Measurements from ENCODE around the gene ANKH.

The ANKH gene

DNA sequence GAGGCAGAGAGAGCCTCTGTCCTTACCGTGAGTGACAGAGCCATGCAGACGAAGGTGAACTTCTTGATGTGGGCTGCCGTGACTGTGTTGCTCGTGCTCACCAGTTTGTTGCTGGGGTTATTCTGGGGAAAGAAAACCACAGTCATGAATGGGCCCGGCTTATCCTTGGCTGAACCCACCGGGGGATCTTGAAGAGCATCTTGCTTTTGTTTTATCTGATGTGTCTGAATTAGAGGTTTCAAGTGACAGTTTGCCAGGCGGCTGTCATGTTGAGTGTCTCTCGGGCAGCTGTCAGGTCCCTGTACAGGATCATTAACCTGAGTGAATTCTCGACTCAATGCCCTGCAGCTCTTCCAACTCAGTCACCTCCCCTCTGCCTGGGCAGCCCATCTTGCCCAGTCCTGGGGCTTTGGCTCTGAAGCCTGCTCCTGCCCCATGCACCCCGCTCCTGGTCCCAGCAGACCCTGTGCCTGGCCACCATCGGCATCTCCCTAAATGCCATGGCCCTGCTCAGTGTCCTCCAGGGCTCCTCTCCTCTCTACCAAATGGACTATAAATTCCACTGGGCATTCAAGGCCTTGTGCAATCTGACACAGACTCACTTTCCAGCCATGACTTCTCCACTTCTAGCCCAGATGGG lies 129.7 kb downstream of the ANKH start:
- TF ChIP-seq CEBPB (IDR thresholded peaks at IDR 0.05), result no peak
- TF ChIP-seq, protein P1, sequence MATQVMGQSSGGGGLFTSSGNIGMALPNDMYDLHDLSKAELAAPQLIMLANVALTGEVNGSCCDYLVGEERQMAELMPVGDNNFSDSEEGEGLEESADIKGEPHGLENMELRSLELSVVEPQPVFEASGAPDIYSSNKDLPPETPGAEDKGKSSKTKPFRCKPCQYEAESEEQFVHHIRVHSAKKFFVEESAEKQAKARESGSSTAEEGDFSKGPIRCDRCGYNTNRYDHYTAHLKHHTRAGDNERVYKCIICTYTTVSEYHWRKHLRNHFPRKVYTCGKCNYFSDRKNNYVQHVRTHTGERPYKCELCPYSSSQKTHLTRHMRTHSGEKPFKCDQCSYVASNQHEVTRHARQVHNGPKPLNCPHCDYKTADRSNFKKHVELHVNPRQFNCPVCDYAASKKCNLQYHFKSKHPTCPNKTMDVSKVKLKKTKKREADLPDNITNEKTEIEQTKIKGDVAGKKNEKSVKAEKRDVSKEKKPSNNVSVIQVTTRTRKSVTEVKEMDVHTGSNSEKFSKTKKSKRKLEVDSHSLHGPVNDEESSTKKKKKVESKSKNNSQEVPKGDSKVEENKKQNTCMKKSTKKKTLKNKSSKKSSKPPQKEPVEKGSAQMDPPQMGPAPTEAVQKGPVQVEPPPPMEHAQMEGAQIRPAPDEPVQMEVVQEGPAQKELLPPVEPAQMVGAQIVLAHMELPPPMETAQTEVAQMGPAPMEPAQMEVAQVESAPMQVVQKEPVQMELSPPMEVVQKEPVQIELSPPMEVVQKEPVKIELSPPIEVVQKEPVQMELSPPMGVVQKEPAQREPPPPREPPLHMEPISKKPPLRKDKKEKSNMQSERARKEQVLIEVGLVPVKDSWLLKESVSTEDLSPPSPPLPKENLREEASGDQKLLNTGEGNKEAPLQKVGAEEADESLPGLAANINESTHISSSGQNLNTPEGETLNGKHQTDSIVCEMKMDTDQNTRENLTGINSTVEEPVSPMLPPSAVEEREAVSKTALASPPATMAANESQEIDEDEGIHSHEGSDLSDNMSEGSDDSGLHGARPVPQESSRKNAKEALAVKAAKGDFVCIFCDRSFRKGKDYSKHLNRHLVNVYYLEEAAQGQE (IDR thresholded peaks at IDR 0.05; ENCODE audit: low read depth), result no peak
- TF ChIP-seq EP300 (IDR thresholded peaks at IDR 0.05; ENCODE audit: borderline replicate concordance), result no peak
- TF ChIP-seq, protein P2, sequence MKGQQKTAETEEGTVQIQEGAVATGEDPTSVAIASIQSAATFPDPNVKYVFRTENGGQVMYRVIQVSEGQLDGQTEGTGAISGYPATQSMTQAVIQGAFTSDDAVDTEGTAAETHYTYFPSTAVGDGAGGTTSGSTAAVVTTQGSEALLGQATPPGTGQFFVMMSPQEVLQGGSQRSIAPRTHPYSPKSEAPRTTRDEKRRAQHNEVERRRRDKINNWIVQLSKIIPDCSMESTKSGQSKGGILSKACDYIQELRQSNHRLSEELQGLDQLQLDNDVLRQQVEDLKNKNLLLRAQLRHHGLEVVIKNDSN (IDR thresholded peaks at IDR 0.05), result no peak
- no peak for TF ChIP-seq ZBTB7A (IDR thresholded peaks at IDR 0.05; ENCODE audit: low read depth)
- TF ChIP-seq TAF1 (IDR thresholded peaks at IDR 0.05; ENCODE audit: low read depth), result no peak
- TF ChIP-seq, protein P3, sequence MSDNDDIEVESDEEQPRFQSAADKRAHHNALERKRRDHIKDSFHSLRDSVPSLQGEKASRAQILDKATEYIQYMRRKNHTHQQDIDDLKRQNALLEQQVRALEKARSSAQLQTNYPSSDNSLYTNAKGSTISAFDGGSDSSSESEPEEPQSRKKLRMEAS (IDR thresholded peaks at IDR 0.05), result no peak
- TF ChIP-seq TCF12 (IDR thresholded peaks at IDR 0.05; ENCODE audit: low read depth), result no peak
- TF ChIP-seq EGR1 (IDR thresholded peaks at IDR 0.05), result no peak
- no peak for TF ChIP-seq CREB1 (IDR thresholded peaks at IDR 0.05; ENCODE audit: low read depth)
- TF ChIP-seq NFIC (IDR thresholded peaks at IDR 0.05), result no peak
- TF ChIP-seq FOXM1 (IDR thresholded peaks at IDR 0.05; ENCODE audit: borderline replicate concordance, low read depth), result no peak
- no peak for TF ChIP-seq RAD21 (IDR thresholded peaks at IDR 0.05; ENCODE audit: low read depth)
- no peak for TF ChIP-seq TEAD4 (IDR thresholded peaks at IDR 0.05)
- no peak for TF ChIP-seq YY1 (IDR thresholded peaks at IDR 0.05; ENCODE audit: low read depth)

DNA sequence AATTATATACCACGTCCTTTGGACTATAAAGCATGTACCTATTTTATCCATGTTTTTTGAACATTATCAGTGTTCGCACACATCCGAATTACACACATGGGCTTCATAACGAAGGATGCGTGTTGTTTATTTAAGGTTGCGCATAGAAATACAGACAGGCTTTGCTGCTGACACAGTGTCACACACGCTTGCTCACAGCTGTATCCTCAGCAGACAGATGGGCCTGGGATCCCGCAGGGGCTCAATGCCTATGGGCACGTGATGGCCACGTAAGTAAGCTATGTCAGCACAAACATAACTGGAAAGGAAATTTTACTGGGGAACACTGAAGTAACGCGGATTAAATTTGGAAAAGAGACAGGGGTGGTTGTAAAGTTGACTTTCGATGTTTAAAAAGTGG lies 130.4 kb downstream of the ANKH start:
- TF ChIP-seq ZBTB7A (IDR thresholded peaks at IDR 0.05; ENCODE audit: low read depth) (no peak), NFIC (IDR thresholded peaks at IDR 0.05) (no peak), FOXM1 (IDR thresholded peaks at IDR 0.05; ENCODE audit: borderline replicate concordance, low read depth) (no peak)

DNA sequence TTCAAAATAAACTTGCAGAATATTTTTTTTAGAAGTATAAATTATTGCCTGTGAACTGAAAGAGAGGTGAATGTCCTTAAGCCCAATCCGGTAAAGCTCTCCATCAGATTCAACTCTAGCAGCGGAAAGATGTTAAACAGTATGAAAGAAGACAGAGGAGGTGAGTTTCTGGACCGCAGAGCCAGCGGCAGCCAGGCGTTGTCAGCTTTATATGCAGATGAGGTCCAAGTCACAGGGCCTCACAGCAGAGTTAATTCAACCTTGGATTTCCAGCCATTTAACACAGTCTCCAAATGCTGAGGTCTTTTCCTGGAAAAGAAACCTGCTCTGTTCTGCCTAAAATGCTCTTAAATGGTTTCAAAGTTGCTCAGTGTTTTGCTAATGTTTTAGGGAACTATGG lies 131.6 kb downstream of the ANKH start:
- TF ChIP-seq RAD21 (IDR thresholded peaks at IDR 0.05; ENCODE audit: low read depth) (no peak), FOXM1 (IDR thresholded peaks at IDR 0.05; ENCODE audit: borderline replicate concordance, low read depth) (no peak), EP300 (IDR thresholded peaks at IDR 0.05; ENCODE audit: borderline replicate concordance) (no peak), ZBTB7A (IDR thresholded peaks at IDR 0.05; ENCODE audit: low read depth) (no peak), EGR1 (IDR thresholded peaks at IDR 0.05) (no peak), YY1 (IDR thresholded peaks at IDR 0.05; ENCODE audit: low read depth) (no peak), TAF1 (IDR thresholded peaks at IDR 0.05; ENCODE audit: low read depth) (no peak), CREB1 (IDR thresholded peaks at IDR 0.05; ENCODE audit: low read depth) (no peak), TEAD4 (IDR thresholded peaks at IDR 0.05) (no peak), NFIC (IDR thresholded peaks at IDR 0.05) (no peak), TCF12 (IDR thresholded peaks at IDR 0.05; ENCODE audit: low read depth) (no peak)
- TF ChIP-seq, protein P3 (IDR thresholded peaks at IDR 0.05), result no peak
- TF ChIP-seq, protein P1 (IDR thresholded peaks at IDR 0.05; ENCODE audit: low read depth), result no peak
- TF ChIP-seq, protein P2 (IDR thresholded peaks at IDR 0.05), result no peak

DNA sequence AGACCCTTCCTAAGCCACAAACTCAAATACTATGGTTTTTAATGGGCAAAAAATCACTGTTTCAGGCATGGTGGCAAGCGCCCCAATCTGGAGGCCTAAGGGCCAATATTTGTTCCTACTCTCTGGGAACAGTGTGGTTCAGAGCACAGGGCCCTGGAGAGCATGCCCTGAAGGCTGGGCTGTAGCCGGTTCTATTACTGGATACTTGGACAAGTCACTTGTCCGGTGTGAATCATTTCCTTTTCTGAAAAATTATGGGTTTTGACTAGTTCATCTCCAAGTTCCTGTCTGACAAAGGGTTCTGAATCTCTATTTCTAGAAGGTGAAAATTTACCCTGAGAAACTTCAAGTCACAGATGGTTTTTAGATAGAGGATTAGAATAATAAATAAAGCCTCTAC lies 132.0 kb downstream of the ANKH start:
- TF ChIP-seq EGR1 (IDR thresholded peaks at IDR 0.05), result no peak
- no peak for TF ChIP-seq YY1 (IDR thresholded peaks at IDR 0.05; ENCODE audit: low read depth)
- TF ChIP-seq EP300 (IDR thresholded peaks at IDR 0.05; ENCODE audit: borderline replicate concordance), result no peak
- TF ChIP-seq, protein P1 (IDR thresholded peaks at IDR 0.05; ENCODE audit: low read depth), result no peak
- no peak for TF ChIP-seq CEBPB (IDR thresholded peaks at IDR 0.05)
- no peak for TF ChIP-seq TCF12 (IDR thresholded peaks at IDR 0.05; ENCODE audit: low read depth)
- no peak for TF ChIP-seq TAF1 (IDR thresholded peaks at IDR 0.05; ENCODE audit: low read depth)
- no peak for TF ChIP-seq CREB1 (IDR thresholded peaks at IDR 0.05; ENCODE audit: low read depth)
- TF ChIP-seq, protein P2 (IDR thresholded peaks at IDR 0.05), result no peak
- no peak for TF ChIP-seq FOXM1 (IDR thresholded peaks at IDR 0.05; ENCODE audit: borderline replicate concordance, low read depth)
- TF ChIP-seq RAD21 (IDR thresholded peaks at IDR 0.05; ENCODE audit: low read depth), result no peak
- TF ChIP-seq NFIC (IDR thresholded peaks at IDR 0.05), result no peak
- no peak for TF ChIP-seq TEAD4 (IDR thresholded peaks at IDR 0.05)
- TF ChIP-seq, protein P3 (IDR thresholded peaks at IDR 0.05), result no peak
- TF ChIP-seq ZBTB7A (IDR thresholded peaks at IDR 0.05; ENCODE audit: low read depth), result no peak

Measured in Ishikawa (cell line).